ENCODE measurements around the gene WDPCP.

The WDPCP gene

GRCh38 chr2:63073994-63074393 is 514.3 kb downstream of the WDPCP start:
- Histone ChIP-seq H3K4me1 (ENCODE audit: control insufficient read depth in 2 of 2, insufficient read depth in 2 of 2, low read length in 2 of 2) (no peaks in the 10 kb centered on the region), H3K9me3 (ENCODE audit: control insufficient read depth in 2 of 2, low read length in 2 of 2) (no peaks in the 10 kb centered on the region), H3K27ac (ENCODE audit: low read depth in 2 of 2, low read length in 2 of 2) (no peak overlapping the region), H3K27me3 (ENCODE audit: control insufficient read depth in 2 of 2, insufficient read depth in 2 of 2, low read length in 2 of 2) (peaks cover 0 to 7% of the 10 kb centered on the region in 2 donors), H3K4me3 (ENCODE audit: low read length in 2 of 2) (no peak overlapping the region), H3K9ac (ENCODE audit: low read depth in 1 of 2, low read length in 2 of 2) (no peak overlapping the region), H3K36me3 (ENCODE audit: control insufficient read depth in 2 of 2, insufficient read depth in 2 of 2, low read length in 2 of 2) (no peaks in the 10 kb centered on the region)

GRCh38 chr2:63071664-63072063 is 516.6 kb downstream of the WDPCP start:
- no peaks in the 10 kb centered on the region for H3K9me3 ChIP-seq (ENCODE audit: control insufficient read depth in 2 of 2, low read length in 2 of 2)
- H3K36me3 ChIP-seq (ENCODE audit: control insufficient read depth in 2 of 2, insufficient read depth in 2 of 2, low read length in 2 of 2) = no peaks in the 10 kb centered on the region
- no peaks in the 10 kb centered on the region for H3K4me1 ChIP-seq (ENCODE audit: control insufficient read depth in 2 of 2, insufficient read depth in 2 of 2, low read length in 2 of 2)
- peaks cover 9 to 16% of the 10 kb centered on the region in 2 donors for H3K27me3 ChIP-seq (ENCODE audit: control insufficient read depth in 2 of 2, insufficient read depth in 2 of 2, low read length in 2 of 2)
- H3K9ac ChIP-seq (ENCODE audit: low read depth in 1 of 2, low read length in 2 of 2) = no peak overlapping the region
- no peak overlapping the region for H3K4me3 ChIP-seq (ENCODE audit: low read length in 2 of 2)
- no peak overlapping the region for H3K27ac ChIP-seq (ENCODE audit: low read depth in 2 of 2, low read length in 2 of 2)

Measured in mucosa of rectum (tissue), 2 donors.